K562 (cell line): ENCODE measurements around the gene OSBPL7. TPM values are rescaled to one million over a fixed set of nuclear protein-coding genes. Genes with fewer than 3 reads are reported as not detected.

Source experiments
- ELF1 ChIP-seq: fragments of 200-800 bp; sonication (Bioruptor generic); IDR thresholded peaks from 2 replicates; pipeline ENCODE4 v1.6.1; 2016; ENCODE audit warnings: missing genetic modification characterization, missing compliant biosample characterization
- FOXA3 ChIP-seq, 2 experiments: fragments of 450-650 bp in 1 of 2; sonication (generic) in 1 of 2; formaldehyde crosslinking; IDR thresholded peaks in 1 of 2; conservative IDR thresholded peaks in 1 of 2; 2 replicates each; pipeline versions ENCODE4 v1.4.0 to v1.8.0; 2020 to 2022; ENCODE audit warnings: mild to moderate bottlenecking in 2 of 2, missing genetic modification reagents in 1 of 2
- GTF2E2 ChIP-seq: fragments of 200-800 bp; sonication (Bioruptor generic); IDR thresholded peaks from 2 replicates; pipeline ENCODE4 v1.6.1; 2016; ENCODE audit warnings: missing genetic modification characterization, missing compliant biosample characterization
- KDM1A ChIP-seq, 2 experiments: fragments of 450-650 bp; IDR thresholded peaks; 2 replicates each; pipeline ENCODE4 v1.6.1; 2016; ENCODE audit warnings: mild to moderate bottlenecking in 2 of 2
- MYBL2 ChIP-seq, 2 experiments: fragments of 450-650 bp in 1 of 2; sonication (generic) in 1 of 2; formaldehyde crosslinking in 1 of 2; IDR thresholded peaks; 2 replicates each; pipeline versions ENCODE4 v1.6.1 to v1.8.1; 2017 to 2022; ENCODE audit warnings: borderline replicate concordance in 1 of 2, inconsistent platforms in 1 of 2, low read depth in 1 of 2, mild to moderate bottlenecking in 1 of 2, missing genetic modification reagents in 1 of 2, moderate library complexity in 1 of 2
- RBM22 ChIP-seq: fragments of 200-400 bp; formaldehyde crosslinking; IDR thresholded peaks from 2 replicates; pipeline ENCODE4 v1.6.1; 2018; ENCODE audit warnings: low read length, low read depth; ENCODE audit not compliant: poor library complexity, severe bottlenecking
- RCOR1 ChIP-seq, 2 experiments: IDR thresholded peaks; 2 replicates each; pipeline ENCODE4 v1.6.1; 2012; ENCODE audit warnings: low read depth in 2 of 2, low read length in 2 of 2, borderline replicate concordance in 1 of 2, improper control_type of control experiment in 1 of 2
- U2AF1 ChIP-seq: fragments of 200-400 bp; formaldehyde crosslinking; optimal IDR thresholded peaks from 2 replicates; pipeline ENCODE3; 2017; ENCODE audit warnings: mild to moderate bottlenecking, low read depth, low read length, moderate library complexity
- ZNF583 ChIP-seq: fragments of 250-450 bp; sonication (Bioruptor Pico); IDR thresholded peaks from 2 replicates; pipeline ENCODE4 v1.4.0; 2020
- polyA plus RNA-seq, 8 experiments: library from polyadenylated mRNA; depleted of rRNA in 4 of 8; stranded (reverse) in 5 of 8; unstranded in 3 of 8; fragments of >200 nt; fragmentation: Nextera tagmentation in 2 of 8; fragmentation: Illumina TruSeq in 1 of 8; extraction: Ambion mirVana in 2 of 8; extraction: Trizol in 1 of 8; gene quantifications; 2 replicates each; pipeline versions ENCODE4 v1.2.1 to v1.2.3, GENCODE V29; 2011 to 2014; ENCODE audit warnings: inconsistent platforms in 1 of 8, missing spikeins in 1 of 8
- total RNA-seq, 7 experiments: library from RNA; depleted of rRNA in 6 of 7; stranded (reverse); fragments of >200 nt in 6 of 7; fragmentation: Illumina TruSeq in 2 of 7; extraction: Trizol in 2 of 7; gene quantifications; 2 replicates each; pipeline versions ENCODE4 v1.2.1 to v1.2.3, GENCODE V29; 2011 to 2021; ENCODE audit warnings: low replicate concordance in 1 of 7
- TF ChIP-seq, protein P1 (sequence below): fragments of 450-650 bp; formaldehyde crosslinking; IDR thresholded peaks from 2 replicates; pipeline ENCODE4 v1.4.0; 2022; ENCODE audit warnings: mild to moderate bottlenecking, moderate library complexity
- TF ChIP-seq, protein P2 (sequence below): fragments of 450-650 bp; IDR thresholded peaks from 2 replicates; pipeline ENCODE4 v1.6.1; 2016; ENCODE audit warnings: low read depth
- TF ChIP-seq, protein P3 (sequence below): sonication (generic); formaldehyde crosslinking; IDR thresholded peaks from 2 replicates; pipeline ENCODE4 v1.8.1; 2023; ENCODE audit warnings: mild to moderate bottlenecking, missing genetic modification reagents

Gene OSBPL7
- total and polyA plus RNA-seq, 9 of the 15 experiments (the other 6 are each of a cell fraction or from before 2014, with no cell fraction given) = 0.32 to 11.9 (median 5.8) TPM

DNA sequence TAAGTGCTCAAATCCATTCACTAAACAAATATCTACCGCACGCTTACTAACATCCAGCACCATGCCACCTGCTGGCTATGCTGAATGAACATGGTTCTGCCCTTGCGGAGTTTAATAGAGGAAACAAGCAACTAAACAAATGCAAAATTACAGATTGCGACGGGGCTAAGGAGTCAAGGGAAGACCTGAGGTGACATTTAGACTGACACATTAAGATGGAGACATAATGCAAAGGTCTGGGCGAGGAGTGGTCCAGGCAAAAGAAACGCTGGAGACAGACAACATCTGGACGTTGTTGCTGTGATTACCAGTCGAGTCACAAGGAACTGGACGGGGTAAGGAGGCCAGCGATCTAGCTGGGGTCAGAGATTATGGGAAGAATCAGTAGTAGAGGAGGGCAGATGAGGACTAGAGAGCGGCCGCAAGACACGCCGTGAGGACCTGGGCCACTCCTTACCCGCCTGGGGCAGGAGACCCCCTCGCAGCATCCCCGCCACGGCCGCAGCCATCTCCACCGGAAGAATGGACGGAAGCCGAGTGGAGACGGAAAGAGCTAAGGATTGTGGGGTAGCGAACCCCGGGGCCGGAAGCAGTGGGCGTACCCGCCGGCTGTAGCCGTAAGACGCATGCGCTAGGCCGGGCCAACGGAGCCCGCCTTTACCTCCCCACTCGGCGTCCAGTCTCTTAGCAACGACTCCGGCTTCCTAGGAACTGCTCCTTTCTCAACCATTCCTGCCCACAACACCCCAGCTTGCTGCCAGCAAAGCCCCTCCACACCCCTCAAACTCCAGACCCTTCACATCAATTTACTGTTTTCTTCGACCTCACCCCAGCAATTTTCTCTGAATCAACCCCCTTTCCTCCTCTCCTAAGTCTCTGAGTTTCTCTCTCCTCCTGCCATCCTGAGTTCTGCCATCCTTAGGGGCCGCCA lies 9.7 kb upstream of the OSBPL7 start, which contains the start of the genes LRRC46 and MRPL10 (continued):
- 0 out of 4 replicates have a peak, but pooled peaks of 1 of the 2 experiments have one; percentile 36 for TF ChIP-seq RCOR1 (IDR thresholded peaks at IDR 0.05; ENCODE audit: borderline replicate concordance in 1 of 2, low read depth in 2 of 2, low read length in 2 of 2)
- TF ChIP-seq MYBL2 (IDR thresholded peaks at IDR 0.05; ENCODE audit: low read depth) = no peak
- TF ChIP-seq MYBL2 (CRISPR knock-in tag; IDR thresholded peaks at IDR 0.05; ENCODE audit: borderline replicate concordance) = no peak
- TF ChIP-seq, protein P1, sequence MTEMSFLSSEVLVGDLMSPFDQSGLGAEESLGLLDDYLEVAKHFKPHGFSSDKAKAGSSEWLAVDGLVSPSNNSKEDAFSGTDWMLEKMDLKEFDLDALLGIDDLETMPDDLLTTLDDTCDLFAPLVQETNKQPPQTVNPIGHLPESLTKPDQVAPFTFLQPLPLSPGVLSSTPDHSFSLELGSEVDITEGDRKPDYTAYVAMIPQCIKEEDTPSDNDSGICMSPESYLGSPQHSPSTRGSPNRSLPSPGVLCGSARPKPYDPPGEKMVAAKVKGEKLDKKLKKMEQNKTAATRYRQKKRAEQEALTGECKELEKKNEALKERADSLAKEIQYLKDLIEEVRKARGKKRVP (CRISPR knock-in tag) = 0 out of 2 replicates have a peak, but pooled peaks have one; percentile 7
- TF ChIP-seq, protein P2, sequence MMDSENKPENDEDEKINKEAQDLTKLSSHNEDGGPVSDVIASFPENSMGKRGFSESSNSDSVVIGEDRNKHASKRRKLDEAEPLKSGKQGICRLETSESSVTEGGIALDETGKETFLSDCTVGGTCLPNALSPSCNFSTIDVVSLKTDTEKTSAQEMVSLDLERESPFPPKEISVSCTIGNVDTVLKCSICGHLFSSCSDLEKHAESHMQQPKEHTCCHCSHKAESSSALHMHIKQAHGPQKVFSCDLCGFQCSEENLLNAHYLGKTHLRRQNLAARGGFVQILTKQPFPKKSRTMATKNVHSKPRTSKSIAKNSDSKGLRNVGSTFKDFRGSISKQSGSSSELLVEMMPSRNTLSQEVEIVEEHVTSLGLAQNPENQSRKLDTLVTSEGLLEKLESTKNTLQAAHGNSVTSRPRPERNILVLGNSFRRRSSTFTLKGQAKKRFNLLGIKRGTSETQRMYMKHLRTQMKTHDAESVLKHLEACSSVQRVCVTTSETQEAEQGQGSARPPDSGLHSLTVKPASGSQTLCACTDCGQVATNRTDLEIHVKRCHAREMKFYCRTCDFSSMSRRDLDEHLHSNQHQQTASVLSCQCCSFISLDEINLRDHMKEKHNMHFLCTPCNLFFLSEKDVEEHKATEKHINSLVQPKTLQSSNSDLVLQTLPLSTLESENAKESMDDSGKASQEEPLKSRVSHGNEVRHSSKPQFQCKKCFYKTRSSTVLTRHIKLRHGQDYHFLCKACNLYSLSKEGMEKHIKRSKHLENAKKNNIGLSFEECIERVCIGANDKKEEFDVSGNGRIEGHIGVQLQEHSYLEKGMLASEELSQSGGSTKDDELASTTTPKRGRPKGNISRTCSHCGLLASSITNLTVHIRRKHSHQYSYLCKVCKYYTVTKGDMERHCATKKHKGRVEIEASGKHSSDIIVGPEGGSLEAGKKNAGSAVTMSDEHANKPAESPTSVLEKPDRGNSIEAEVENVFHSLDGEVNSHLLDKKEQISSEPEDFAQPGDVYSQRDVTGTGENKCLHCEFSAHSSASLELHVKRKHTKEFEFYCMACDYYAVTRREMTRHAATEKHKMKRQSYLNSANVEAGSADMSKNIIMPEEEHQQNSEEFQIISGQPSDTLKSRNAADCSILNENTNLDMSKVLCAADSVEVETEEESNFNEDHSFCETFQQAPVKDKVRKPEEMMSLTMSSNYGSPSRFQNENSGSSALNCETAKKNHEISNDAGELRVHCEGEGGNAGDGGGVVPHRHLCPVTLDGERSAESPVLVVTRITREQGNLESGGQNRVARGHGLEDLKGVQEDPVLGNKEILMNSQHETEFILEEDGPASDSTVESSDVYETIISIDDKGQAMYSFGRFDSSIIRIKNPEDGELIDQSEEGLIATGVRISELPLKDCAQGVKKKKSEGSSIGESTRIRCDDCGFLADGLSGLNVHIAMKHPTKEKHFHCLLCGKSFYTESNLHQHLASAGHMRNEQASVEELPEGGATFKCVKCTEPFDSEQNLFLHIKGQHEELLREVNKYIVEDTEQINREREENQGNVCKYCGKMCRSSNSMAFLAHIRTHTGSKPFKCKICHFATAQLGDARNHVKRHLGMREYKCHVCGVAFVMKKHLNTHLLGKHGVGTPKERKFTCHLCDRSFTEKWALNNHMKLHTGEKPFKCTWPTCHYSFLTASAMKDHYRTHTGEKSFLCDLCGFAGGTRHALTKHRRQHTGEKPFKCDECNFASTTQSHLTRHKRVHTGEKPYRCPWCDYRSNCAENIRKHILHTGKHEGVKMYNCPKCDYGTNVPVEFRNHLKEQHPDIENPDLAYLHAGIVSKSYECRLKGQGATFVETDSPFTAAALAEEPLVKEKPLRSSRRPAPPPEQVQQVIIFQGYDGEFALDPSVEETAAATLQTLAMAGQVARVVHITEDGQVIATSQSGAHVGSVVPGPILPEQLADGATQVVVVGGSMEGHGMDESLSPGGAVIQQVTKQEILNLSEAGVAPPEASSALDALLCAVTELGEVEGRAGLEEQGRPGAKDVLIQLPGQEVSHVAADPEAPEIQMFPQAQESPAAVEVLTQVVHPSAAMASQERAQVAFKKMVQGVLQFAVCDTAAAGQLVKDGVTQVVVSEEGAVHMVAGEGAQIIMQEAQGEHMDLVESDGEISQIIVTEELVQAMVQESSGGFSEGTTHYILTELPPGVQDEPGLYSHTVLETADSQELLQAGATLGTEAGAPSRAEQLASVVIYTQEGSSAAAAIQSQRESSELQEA = peak; percentile 95
- TF ChIP-seq ELF1 = peak; percentile 92
- 0 out of 2 replicates have a peak, but pooled peaks have one; percentile 61 for TF ChIP-seq GTF2E2 (tag)
- TF ChIP-seq RBM22 = no peak
- peak; percentile 9 to 36; a peak in 2 of 4 replicates for TF ChIP-seq KDM1A (IDR thresholded peaks at IDR 0.05)
- no peak for TF ChIP-seq FOXA3 (CRISPR knock-in tag; conservative IDR thresholded peaks at IDR 0.05 in 1 of 2, IDR thresholded peaks at IDR 0.05 in 1 of 2)
- TF ChIP-seq ZNF583 (CRISPR knock-in tag) = no peak
- TF ChIP-seq, protein P3, sequence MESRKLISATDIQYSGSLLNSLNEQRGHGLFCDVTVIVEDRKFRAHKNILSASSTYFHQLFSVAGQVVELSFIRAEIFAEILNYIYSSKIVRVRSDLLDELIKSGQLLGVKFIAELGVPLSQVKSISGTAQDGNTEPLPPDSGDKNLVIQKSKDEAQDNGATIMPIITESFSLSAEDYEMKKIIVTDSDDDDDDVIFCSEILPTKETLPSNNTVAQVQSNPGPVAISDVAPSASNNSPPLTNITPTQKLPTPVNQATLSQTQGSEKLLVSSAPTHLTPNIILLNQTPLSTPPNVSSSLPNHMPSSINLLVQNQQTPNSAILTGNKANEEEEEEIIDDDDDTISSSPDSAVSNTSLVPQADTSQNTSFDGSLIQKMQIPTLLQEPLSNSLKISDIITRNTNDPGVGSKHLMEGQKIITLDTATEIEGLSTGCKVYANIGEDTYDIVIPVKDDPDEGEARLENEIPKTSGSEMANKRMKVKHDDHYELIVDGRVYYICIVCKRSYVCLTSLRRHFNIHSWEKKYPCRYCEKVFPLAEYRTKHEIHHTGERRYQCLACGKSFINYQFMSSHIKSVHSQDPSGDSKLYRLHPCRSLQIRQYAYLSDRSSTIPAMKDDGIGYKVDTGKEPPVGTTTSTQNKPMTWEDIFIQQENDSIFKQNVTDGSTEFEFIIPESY (CRISPR knock-in tag) = 0 out of 2 replicates have a peak, but pooled peaks have one; percentile 7
- TF ChIP-seq U2AF1 = no peak
